IPS-11a (cell line): Measurements from ENCODE around the gene PRDM16.

Experiments used
- H3K4me3 ChIP-seq: one replicate; pipeline ENCODE4 v1.5.1; 2013; ENCODE audit warnings: low read depth, low read length, control low read depth

Gene PRDM16

GRCh38 chr1:3250624-3251023 lies 181.6 kb downstream of the PRDM16 start:
- no peak overlapping the region for H3K4me3 ChIP-seq

GRCh38 chr1:3251099-3251806 lies 182.2 kb downstream of the PRDM16 start:
- H3K4me3 ChIP-seq, result no peak overlapping the region

GRCh38 chr1:3251807-3252428 lies 182.9 kb downstream of the PRDM16 start:
- no peak overlapping the region for H3K4me3 ChIP-seq

GRCh38 chr1:3255680-3256079 lies 186.7 kb downstream of the PRDM16 start:
- H3K4me3 ChIP-seq, result no peak overlapping the region

GRCh38 chr1:3257788-3258187 lies 188.8 kb downstream of the PRDM16 start:
- no peak overlapping the region for H3K4me3 ChIP-seq

GRCh38 chr1:3258386-3259003 lies 189.5 kb downstream of the PRDM16 start:
- no peak overlapping the region for H3K4me3 ChIP-seq

GRCh38 chr1:3259020-3259419 lies 190.0 kb downstream of the PRDM16 start:
- no peak overlapping the region for H3K4me3 ChIP-seq

GRCh38 chr1:3261007-3261968 lies 192.3 kb downstream of the PRDM16 start:
- H3K4me3 ChIP-seq, result no peak overlapping the region

GRCh38 chr1:3261969-3262579 lies 193.1 kb downstream of the PRDM16 start:
- no peak overlapping the region for H3K4me3 ChIP-seq

GRCh38 chr1:3262681-3263286 lies 193.8 kb downstream of the PRDM16 start:
- no peak overlapping the region for H3K4me3 ChIP-seq

GRCh38 chr1:3263790-3264189 lies 194.8 kb downstream of the PRDM16 start:
- H3K4me3 ChIP-seq, result no peak overlapping the region

- H3K4me3 ChIP-seq, result no peak overlapping the region
Measured at GRCh38 chr1:3264456-3264855, 195.5 kb downstream of the PRDM16 start.

GRCh38 chr1:3265835-3266805 lies 197.1 kb downstream of the PRDM16 start:
- no peak overlapping the region for H3K4me3 ChIP-seq

- no peak overlapping the region for H3K4me3 ChIP-seq
Measured at GRCh38 chr1:3266870-3267549, 198.0 kb downstream of the PRDM16 start.

- no peak overlapping the region for H3K4me3 ChIP-seq
Measured at GRCh38 chr1:3267550-3268270, 198.7 kb downstream of the PRDM16 start.

- H3K4me3 ChIP-seq, result no peak overlapping the region
Measured at GRCh38 chr1:3268281-3268680, 199.3 kb downstream of the PRDM16 start.

GRCh38 chr1:3270403-3271245 lies 201.6 kb downstream of the PRDM16 start:
- no peak overlapping the region for H3K4me3 ChIP-seq
